ENCODE results near the gene PWWP2B.

PWWP2B gene

GRCh38 chr10:132405463-132405991, 8.5 kb downstream of the PWWP2B start:
- H3K36me3 ChIP-seq, result peaks cover 24% of the 10 kb centered on the region
- no peaks in the 10 kb centered on the region for H3K27me3 ChIP-seq
- no peak for TF ChIP-seq CTCF (IDR thresholded peaks at IDR 0.05)
- H3K9me3 ChIP-seq, result no peaks in the 10 kb centered on the region
- peaks cover 32 to 38% of the 10 kb centered on the region in 2 experiments for H3K4me1 ChIP-seq (ENCODE audit: control insufficient read depth in 1 of 2, insufficient read depth in 1 of 2, low read depth in 1 of 2, low read length in 1 of 2)
- H3K27ac ChIP-seq, result no peak overlapping the region
- H3K4me3 ChIP-seq (ENCODE audit: low read depth in 1 of 2, low read length in 1 of 2), result no peak overlapping the region

GRCh38 chr10:132406181-132406580, 9.2 kb downstream of the PWWP2B start:
- TF ChIP-seq CTCF (IDR thresholded peaks at IDR 0.05), result no peak
- Histone ChIP-seq H3K36me3 (peaks cover 24% of the 10 kb centered on the region), H3K27ac (no peak overlapping the region), H3K4me3 (ENCODE audit: low read depth in 1 of 2, low read length in 1 of 2) (no peak overlapping the region), H3K9me3 (no peaks in the 10 kb centered on the region), H3K27me3 (no peaks in the 10 kb centered on the region), H3K4me1 (ENCODE audit: control insufficient read depth in 1 of 2, insufficient read depth in 1 of 2, low read depth in 1 of 2, low read length in 1 of 2) (peaks cover 25 to 32% of the 10 kb centered on the region in 2 experiments)

GRCh38 chr10:132406750-132407149, 9.8 kb downstream of the PWWP2B start:
- H3K36me3 ChIP-seq, result peaks cover 24% of the 10 kb centered on the region
- no peaks in the 10 kb centered on the region for H3K9me3 ChIP-seq
- no peak overlapping the region for H3K27ac ChIP-seq
- no peaks in the 10 kb centered on the region for H3K27me3 ChIP-seq
- peaks cover 25 to 32% of the 10 kb centered on the region in 2 experiments for H3K4me1 ChIP-seq (ENCODE audit: control insufficient read depth in 1 of 2, insufficient read depth in 1 of 2, low read depth in 1 of 2, low read length in 1 of 2)
- no peak for TF ChIP-seq CTCF (IDR thresholded peaks at IDR 0.05)
- H3K4me3 ChIP-seq (ENCODE audit: low read depth in 1 of 2, low read length in 1 of 2), result no peak overlapping the region

- Histone ChIP-seq H3K27ac (peak overlapping the region; percentile 53), H3K27me3 (no peaks in the 10 kb centered on the region), H3K4me1 (ENCODE audit: control insufficient read depth in 1 of 2, insufficient read depth in 1 of 2, low read depth in 1 of 2, low read length in 1 of 2) (peaks cover 25 to 32% of the 10 kb centered on the region in 2 experiments), H3K9me3 (no peaks in the 10 kb centered on the region), H3K4me3 (ENCODE audit: low read depth in 1 of 2, low read length in 1 of 2) (no peak overlapping the region), H3K36me3 (peaks cover 24% of the 10 kb centered on the region)
- TF ChIP-seq CTCF (IDR thresholded peaks at IDR 0.05), result no peak
Measured at GRCh38 chr10:132407243-132407746, 10.3 kb downstream of the PWWP2B start.

GRCh38 chr10:132407846-132408278, 10.9 kb downstream of the PWWP2B start:
- H3K4me1 ChIP-seq (ENCODE audit: control insufficient read depth in 1 of 2, insufficient read depth in 1 of 2, low read depth in 1 of 2, low read length in 1 of 2), result peaks cover 24 to 35% of the 10 kb centered on the region in 2 experiments
- no peak for TF ChIP-seq CTCF (IDR thresholded peaks at IDR 0.05)
- H3K4me3 ChIP-seq (ENCODE audit: low read depth in 1 of 2, low read length in 1 of 2), result peak overlapping the region; percentile 34 to 48
- H3K27me3 ChIP-seq, result no peaks in the 10 kb centered on the region
- H3K9me3 ChIP-seq, result no peaks in the 10 kb centered on the region
- peak overlapping the region; percentile 53 for H3K27ac ChIP-seq
- peaks cover 24% of the 10 kb centered on the region for H3K36me3 ChIP-seq

Measured in neutrophil (primary cell).